ENCODE results near the gene ABCB1.
"Not testable (repeated sequence)": the region's sequence is repeated elsewhere in the genome, so short reads cannot be mapped to it uniquely, and the experiment has no call there.

ABCB1 gene

DNA sequence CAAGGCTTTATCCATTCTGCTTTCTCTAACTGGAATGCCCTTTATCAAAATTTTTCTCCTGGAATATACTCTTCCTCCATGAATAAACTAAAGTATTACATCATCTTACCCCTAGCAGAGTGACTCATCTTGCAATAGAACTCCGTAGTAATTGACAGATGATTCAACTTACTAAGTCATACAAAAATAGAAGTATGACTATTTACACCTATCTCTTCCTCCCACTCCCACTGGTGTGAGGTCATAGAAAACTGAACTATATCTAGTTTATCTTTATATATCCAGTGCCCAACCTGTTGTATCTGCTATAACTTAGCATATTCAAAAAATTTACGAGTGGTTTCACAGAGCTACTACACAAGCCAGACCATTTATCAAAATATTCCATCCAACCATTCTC lies 26.1 kb downstream of the ABCB1 start:
- no peak for DNase-seq

DNA sequence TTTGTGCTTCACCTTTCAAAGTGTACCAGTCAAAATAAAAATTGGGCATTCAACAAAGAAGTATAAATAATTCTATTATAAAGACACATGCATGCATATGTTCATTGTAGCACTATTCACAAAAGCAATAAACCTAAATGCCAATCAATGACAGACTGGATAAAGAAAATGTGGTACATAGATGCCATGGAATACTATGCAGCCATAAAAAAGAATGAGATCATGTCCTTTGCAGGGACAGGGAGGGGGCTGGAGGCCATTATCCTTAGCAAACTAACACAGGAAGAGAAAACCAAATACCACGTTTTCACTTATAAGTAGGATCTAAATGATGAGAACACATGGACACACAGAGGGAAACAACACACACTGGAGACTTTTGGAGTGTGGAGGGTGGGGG lies 28.2 kb downstream of the ABCB1 start:
- DNase-seq = not testable (repeated sequence)

DNA sequence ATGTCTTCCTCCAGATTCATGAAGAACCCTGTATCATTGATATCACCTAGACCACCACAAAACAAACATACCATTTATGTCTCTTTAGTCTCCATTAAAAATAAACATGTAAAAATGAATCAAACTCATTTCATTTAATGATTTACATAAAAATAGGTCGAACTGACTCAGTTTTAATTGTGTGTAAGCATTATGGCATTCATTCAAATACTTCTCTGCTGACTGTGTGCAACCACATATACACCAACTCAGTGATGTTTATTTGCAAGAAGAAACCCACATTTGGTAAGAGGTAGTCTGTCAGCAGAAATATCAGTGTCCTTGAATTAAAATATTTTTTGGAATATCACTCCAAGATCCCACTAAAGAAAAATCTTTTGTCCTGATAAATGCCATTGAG lies 30.5 kb downstream of the ABCB1 start:
- DNase-seq = no peak

DNA sequence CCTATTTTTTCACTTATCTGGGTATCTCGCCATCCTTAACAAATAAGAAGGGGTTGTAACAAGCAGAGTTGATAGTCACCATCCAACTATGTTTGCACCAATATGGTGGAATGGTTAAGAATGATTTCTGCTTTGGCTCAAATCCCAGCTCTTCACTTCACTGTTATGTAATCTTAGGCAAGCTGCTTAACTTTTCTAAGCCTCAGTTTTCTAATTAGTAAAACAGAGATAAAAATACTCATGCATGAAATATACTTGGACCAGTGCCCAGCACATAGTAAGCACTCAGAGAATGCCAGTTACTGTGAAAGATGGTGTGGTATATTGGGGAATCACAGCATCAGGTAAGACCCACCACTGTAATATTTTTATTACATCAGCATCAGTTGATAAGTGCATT lies 33.6 kb downstream of the ABCB1 start:
- DNase-seq = no peak

DNA sequence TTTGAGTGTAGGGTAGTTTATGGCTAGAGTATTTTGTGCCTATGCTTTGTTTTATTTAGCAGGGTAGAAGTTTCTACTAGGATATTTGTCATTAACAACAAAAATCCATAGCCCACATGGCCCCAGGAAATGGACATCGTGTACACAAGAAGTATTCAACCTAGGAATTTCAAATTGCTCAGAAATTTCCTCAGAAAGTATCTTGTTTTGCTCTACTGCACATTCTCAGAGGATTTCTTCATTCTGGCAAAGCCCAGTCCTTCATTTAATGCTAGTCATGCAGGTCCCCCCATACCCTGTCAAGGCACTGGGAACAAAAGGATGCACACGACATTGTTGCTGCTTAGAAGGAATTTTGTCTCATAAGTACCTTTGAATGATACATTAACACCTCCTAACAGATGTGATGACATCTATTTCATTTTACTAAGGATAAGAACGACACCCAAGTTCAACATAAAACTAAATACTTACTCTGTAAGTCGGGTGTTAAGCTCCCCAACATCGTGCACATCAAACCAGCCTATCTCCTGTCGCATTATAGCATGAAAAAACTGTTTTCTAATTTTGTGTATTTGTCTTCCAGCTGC lies 34.3 kb downstream of the ABCB1 start:
- DNase-seq = no peak

DNA sequence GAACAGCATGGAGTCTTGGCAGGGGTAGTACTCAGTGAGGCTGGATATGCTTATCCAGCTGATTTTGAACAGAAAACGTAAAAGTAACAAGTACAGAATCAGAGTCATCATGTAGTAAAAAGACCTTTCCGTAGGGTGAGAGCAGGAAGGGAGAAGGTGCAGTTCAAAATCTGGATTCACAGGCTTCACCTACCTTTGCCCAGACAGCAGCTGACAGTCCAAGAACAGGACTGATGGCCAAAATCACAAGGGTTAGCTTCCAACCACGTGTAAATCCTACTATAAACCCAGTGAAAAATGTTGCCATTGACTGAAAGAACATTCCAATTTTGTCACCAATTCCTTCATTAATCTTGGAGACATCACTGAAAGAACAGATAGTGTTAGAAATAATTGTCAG lies 34.8 kb downstream of the ABCB1 start:
- DNase-seq = no peak

DNA sequence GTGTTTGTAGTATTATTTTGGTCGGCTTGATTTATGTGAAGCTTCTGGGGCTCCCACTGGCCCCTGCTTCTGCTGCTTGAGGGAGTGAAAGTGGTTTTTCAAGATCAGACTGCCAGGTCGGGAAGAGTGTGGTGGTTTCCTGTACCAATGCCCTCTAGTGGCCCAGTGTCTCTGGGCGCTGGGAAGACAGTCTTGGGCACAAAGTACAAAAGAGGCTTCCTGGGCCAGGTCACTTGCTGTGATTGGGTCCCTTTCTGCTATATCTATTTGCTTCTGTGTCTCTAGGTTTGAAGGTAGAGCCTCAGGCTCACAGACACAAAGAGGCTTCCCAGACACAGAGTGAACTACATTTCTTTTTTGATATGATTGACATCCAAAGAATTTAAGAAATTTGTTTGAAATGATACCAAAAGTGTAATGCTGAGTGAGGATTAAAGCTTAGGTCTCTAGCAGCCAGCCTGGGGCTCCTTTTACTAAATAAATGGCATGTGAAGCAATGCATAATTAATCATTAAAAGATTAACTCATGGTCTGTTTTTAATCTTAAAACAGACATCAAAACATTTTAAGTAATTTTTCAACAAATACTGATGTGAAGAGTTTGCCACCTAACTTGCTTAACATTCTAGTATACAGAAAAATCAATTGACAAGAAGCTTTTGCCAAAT lies 36.3 kb downstream of the ABCB1 start:
- peak; percentile 31 for DNase-seq

DNA sequence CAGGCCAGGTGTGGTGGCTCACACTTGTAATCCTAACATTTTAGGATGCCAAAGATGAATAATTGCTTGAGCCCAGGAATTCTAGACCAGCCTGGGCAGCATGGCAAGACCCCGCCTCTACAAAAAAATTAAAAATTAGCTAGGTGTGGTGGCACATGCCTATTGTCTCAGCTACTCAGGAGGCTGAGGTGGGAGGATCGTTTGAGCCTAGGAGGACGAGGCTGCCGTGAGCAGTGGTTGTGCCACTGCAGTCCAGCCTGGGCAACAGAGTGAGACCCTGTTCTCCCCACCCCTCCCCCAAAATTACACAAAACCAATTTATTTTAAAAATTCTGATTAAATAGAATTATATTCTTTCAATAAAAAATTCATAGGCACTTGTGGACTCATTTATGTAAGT lies 39.0 kb downstream of the ABCB1 start:
- DNase-seq = no peak

DNA sequence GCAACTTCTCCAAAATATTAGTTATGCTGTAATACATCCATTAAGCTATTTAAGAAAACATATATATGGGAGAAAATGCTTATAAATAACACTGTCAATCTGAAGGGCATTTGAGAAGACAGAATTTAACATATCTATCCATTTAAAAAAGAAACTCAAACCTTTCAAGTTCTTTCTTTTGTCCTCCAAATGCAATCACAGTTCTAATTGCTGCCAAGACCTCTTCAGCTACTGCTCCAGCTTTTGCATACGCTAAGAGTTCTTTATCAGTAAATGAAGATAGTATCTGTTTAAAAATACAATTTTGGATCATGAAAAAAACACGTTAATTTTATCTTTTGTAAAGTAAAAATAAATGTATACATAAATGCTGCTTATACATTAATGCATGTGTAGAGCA lies 39.6 kb downstream of the ABCB1 start:
- no peak for DNase-seq

DNA sequence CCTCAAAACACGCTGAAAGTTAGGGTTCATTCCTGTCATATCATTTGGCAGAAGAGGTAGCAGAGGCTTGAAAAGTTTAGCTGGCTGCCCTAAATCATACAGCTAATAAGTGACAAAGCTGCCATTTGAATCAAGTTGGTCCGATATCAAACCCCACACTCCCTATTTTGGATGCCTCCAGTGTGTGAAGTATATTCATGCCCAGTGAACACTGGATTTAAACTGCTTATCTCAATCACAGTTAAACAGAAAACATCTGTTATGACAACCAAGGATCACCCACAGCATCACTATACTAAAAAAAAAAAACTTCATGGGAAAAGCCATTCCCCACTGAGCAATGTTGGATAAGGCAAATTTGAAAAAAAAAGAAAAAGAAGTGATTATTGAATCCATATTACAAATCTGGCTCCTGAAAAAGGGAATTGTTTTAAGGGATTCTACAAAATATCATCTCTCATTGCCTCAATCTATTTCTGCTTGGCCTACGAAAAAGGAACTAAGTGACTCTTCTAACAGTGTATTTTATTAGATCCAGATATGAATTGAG lies 48.3 kb downstream of the ABCB1 start:
- no peak for DNase-seq

DNA sequence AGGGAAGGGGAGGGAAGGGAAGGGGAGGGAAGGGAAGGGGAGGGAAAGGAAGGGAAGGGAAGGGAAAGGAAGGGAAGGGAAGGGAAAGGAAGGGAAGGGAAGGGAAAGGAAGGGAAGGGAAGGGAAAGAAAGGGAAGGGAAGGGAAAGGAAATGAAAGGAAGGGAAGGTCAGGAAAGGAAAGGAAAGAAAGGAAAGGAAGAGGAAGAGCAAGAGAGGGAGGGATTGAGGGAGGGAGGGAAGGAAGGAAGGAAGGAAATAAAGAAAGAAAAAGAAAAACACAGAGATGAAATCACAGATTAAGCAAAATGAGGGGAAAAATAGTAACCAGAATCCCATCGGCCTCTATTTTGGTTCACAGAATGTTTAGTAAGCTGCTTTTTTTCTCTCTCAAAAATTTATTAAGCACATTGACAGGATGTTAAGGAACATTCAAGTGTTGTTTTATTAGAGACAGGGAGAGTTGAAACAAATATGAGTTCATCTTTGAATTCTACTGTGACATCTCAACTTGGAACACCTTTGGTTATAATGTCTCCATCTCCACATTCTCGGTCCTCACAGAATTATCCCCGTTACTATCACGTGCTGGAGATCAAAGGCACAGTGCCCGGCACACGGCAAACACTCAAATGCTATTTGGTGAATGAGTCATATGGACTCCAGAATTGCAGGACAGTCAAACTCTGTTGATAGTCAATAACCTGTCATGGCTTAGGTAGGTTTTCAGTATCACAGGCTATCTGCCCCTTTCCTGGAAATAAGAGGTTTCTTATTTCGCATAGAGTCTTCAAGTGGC lies 52.4 kb downstream of the ABCB1 start:
- DNase-seq = no peak

DNA sequence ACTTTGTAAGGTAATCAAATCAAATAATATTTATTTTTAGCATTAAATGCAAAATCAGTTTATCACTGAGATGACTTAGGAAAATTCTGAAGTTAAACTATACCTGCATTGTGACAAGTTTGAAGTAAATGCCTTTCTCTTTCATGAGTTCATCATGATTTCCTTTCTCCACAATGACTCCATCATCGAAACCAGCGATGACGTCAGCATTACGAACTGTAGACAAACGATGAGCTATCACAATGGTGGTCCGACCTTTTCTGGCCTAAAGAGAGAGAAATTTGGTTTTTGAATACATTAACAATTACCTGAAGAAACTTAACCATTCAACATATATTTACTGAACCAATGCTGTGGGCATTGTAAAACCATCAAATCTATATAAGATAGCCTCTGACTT lies 54.9 kb downstream of the ABCB1 start:
- no peak for DNase-seq

DNA sequence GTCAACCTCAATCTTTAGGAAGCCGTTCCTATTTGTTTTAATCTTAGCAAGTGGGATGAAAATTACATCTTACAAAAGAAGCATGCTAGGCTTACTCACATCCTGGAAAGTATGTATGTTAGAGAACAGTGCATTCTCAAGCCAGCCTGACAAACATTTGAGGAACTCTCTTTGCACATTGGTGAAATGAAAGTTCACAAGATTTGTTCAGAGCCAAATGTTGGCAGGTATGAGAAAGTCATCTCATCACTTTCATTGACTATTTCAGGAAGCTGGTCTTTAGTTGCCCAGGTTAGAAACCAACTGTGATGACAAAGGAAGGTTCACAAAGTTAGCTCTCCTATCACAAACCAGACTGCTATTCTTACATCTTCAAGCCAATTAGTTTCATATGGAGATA lies 57.1 kb downstream of the ABCB1 start:
- no peak for DNase-seq

DNA sequence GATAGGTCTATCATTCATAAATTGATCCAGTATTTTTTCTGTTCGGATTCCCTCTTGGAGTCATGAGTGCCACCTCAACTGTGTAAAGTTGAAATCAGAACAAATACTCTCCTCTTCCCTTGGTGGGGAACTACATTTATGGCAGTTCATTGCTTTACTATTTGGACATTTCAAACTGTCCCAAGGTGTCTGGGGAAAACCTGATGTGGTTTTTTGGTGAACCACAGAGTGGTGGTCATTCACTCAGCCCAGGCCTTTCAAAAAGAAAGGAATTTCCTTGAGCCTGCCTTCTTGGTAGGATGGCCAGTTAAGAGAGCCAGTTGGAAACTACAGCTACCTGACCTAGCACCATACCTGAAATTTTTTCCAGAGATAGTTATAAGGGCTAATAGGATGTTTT lies 59.0 kb downstream of the ABCB1 start:
- DNase-seq = no peak

DNA sequence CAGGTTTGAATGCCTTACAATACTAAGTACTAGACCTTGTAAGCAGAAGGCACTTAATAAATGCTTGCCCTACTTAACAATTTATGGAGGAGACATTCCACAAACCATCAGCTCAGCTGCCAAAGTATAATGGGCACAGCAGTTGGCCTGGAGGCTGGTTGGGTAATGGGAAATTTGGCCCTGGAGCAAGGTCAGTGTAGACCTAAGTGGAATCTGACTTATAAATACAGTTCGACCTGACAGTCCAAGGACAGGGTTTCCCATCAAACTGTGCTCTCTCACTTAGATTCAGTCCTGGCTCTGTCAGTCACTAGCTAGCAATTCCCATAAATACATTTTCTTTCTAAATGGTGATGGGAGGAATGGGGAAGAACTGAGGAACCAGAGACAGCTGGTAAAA lies 62.6 kb downstream of the ABCB1 start:
- no peak for DNase-seq

DNA sequence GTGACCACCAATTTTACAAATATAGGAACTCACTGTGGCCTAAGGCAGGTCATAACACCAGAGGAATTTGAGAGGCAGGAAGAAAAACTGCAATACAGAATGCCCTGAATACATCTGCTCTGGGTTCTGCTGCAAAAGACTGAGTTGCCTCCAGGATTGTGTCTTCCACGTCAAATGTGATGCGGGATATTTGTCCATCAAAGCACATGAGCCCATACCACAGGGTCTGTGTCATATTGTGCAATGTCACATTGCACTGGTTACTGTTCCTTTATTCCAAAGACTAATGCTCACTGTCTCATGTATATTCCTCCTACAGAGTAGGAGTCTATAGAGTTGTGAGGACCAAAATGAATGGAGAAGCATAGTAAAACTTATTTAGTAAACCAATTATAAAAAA lies 66.6 kb downstream of the ABCB1 start:
- no peak for DNase-seq

DNA sequence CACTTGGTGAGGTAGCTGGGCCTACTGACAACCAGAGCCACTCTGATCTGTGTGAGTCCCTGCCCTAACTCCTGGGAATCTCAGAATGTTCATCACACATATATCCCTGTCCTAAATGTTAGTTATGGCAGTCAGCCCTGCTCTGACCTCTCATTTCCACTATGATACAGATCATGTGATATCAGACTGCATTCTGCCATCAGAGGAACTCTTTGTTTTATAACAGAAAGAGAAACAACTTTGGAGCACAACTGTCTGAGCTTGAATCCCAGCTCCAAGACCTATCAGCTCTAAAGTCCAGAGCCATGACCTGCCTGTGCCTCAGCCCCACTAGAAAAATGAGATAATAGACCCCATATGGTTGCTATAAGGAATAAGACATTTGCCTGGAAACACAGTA lies 70.6 kb downstream of the ABCB1 start:
- DNase-seq = no peak

DNA sequence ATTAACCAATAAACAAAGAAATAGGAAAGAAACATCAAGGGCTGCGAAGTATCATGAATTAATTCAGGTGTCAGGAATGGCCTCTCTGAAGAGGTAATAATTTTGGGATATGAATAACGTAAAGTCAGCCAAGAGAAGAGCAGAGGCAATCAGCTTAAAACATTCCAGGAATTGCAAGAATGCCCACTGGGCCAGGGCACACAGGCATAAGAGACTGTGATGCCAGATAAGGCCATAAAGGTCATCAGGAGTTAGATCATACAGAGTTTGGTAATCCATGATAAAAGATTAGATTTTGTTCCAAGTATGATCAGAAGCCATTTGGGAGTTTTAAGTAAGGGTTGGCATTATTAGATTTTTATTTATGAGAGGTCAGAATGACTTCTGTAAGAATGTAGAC lies 72.0 kb downstream of the ABCB1 start:
- DNase-seq = no peak

DNA sequence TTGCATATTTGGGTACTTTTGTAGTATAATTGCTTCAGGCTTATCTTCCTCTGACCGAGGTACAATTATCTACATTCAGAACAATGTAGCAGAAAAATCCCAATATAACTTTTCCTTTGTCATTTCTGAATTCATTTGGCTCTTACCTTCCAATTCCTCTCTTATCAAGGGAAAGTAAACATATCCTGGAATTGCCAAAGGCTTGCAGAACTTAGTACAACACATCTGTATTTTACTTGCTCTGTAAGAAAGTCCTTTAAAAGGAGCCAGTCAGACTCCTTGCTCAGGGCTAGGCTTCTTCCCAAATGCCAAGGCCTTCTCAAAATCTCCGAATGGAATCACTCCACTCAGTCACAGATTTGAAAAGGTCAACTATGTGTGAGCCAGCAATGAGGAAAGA lies 81.9 kb downstream of the ABCB1 start:
- no peak for DNase-seq

DNA sequence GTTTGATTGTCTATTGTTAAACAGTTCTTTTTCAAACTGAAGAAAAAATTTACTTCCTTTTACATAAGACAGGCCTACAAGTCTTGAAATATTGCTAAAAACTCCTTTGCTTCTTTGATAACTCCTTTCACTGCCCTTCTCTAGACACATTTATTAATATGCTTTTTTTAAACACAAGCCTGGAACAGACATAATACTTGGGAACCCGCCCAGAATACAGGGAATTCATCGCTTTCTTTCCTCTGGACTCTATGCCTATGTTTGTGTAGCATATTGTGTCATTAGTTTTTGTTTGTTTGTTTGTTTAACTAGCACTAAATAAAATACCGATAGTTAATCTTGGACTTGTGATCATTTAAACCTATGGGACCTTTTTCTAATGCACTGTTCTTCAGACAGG lies 82.8 kb downstream of the ABCB1 start:
- no peak for DNase-seq

DNA sequence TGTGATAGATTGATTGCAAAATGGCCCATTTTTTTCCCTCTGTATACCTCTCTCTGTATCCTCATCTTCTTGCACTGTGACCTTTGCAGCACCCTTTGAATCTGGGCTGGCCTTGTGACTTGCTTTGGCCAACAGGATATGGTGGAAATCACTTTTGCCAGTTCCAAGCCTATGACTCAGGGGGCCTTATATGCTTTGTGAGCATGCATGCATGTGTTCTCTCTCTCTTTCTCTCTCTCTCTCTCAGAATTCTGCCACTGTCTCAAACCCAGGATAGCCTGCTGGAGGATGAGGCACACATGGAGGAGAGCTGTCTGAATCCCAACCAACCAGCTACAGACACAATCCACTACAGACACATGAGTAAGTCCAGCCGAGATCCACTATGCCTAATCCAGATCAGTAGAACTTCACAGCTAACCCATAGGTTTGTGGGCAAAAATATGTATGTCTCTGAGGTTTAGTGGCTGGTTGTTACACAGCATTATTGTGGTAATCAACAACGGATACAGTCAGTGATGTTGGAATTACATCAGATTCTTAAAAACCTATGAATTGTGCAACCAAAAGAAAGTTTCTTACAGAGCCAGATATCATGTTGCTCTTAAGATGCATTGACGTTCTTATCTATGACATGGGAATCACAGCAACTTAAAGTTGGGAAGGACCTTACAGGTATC lies 83.4 kb downstream of the ABCB1 start:
- DNase-seq = no peak

DNA sequence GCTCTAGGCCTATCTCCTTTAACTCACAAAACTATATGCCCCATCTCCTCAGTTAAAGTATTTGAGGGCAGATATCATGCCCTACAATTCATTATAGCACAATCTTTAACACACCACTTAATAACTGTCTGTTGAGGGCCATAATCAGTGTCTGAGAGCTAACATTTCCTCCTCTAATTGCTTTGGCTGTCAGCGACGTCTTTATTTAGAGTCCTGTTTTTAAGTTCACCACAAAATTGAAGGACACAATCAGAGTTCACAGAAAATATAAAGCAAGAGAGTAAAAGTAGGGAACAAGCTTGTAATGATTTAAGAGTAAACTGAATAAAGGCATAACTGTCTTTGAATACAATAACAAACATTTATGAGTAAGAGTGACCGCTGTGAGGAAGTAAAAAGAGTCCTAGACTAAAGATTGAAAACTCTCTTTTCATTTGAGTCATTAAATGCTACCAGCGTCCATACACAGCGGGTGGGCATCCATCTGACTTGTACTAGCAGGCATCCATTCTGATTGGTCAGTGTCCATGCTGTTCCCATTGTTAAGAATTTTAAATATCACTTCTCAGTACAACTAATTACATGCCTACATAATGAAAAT lies 86.8 kb downstream of the ABCB1 start:
- no peak for DNase-seq

DNA sequence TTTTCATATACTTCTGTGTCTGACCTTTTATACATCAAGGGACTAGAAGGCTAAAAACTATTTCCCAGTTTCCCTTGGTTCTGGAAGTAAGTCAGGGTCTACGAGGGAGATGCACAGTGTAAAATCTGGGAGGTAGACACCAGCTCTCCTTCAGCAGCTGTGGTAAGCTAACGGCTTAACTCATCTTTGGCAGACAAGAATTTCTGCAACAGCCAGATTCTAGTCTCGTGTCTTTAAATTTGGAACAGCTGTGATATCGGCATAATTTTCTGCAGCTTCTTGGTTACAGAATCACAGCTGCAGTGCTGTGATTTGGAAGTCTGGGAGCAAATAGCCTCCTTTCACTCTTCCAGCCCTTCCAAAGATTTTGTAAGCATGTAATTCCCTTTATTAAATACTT lies 87.8 kb downstream of the ABCB1 start:
- no peak for DNase-seq

Data from CD4-positive, alpha-beta T cell treated with Interleukin-12 subunit alpha and Interleukin-12 subunit beta, for 1 hour (primary cell).